WI38 (cell line): ENCODE results near the gene GPR84.

ENCODE experiments used
- H3K4me3 ChIP-seq: 2 replicates; pipeline ENCODE4 v1.5.1; 2011; ENCODE audit warnings: low read depth, mild to moderate bottlenecking, control low read depth, low read length
- CTCF ChIP-seq: IDR thresholded peaks from 2 replicates; pipeline ENCODE4 v1.5.1; 2012; ENCODE audit warnings: low read depth, mild to moderate bottlenecking, control low read depth, low read length

Gene GPR84

GRCh38 chr12:54331461-54331860 is 32.8 kb downstream of the GPR84 start:
- H3K4me3 ChIP-seq = no peak overlapping the region
- TF ChIP-seq CTCF = no peak

GRCh38 chr12:54330442-54330841 is 33.8 kb downstream of the GPR84 start:
- H3K4me3 ChIP-seq = no peak overlapping the region
- TF ChIP-seq CTCF = no peak

- H3K4me3 ChIP-seq = no peak overlapping the region
- no peak for TF ChIP-seq CTCF
These were observed 34.5 kb downstream of the GPR84 start for GRCh38 chr12:54329759-54330158.

GRCh38 chr12:54328595-54329337 is 35.5 kb downstream of the GPR84 start:
- no peak overlapping the region for H3K4me3 ChIP-seq
- TF ChIP-seq CTCF = no peak

- peak overlapping the region; percentile 99 for H3K4me3 ChIP-seq
These were observed 38.7 kb downstream of the GPR84 start for GRCh38 chr12:54325442-54326109.

GRCh38 chr12:54324617-54325441 is 39.5 kb downstream of the GPR84 start, which contains the start of gene COPZ1:
Gene COPZ1, plus strand, starts transcription at chr12:54325131. Its CDS starts 33 bp downstream, at chr12:54325164.
- peak within 1 kb of the TSS; percentile 99 for H3K4me3 ChIP-seq
- TF ChIP-seq CTCF = peak; percentile 65

GRCh38 chr12:54321363-54321762 is 42.9 kb downstream of the GPR84 start:
- TF ChIP-seq CTCF = no peak
- no peak overlapping the region for H3K4me3 ChIP-seq
